ENCODE data around the gene USPL1. TPM values are rescaled to one million over a fixed set of nuclear protein-coding genes. Genes with fewer than 3 reads are reported as not detected.
"Not testable (repeated sequence)": the region's sequence is repeated elsewhere in the genome, so short reads cannot be mapped to it uniquely, and the experiment has no call there.

USPL1 gene
- total RNA-seq, 1 donor from 2014 or later: 21.1 TPM

DNA sequence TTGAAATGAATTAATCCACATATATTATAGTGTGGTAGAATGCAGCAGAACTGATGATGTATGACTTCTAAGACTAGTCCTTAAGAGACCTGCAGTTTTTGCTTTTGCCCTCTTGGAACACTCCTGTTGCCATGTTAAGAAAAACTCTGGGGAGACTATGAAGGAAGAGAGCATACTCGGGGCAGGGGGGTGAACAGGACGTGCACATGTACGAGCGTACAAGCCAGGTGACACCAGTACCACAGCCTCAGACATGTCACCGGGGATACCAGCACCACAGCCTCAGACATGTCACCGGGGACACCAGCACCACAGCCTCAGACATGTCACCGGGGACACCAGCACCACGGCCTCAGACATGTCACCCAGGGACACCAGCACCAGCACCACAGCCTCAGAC lies 15.9 kb upstream of the USPL1 start:
- H3K36me3 Mint-ChIP-seq (ENCODE audit: low read depth, unreplicated experiment): no peaks in the 10 kb centered on the region
- no peak overlapping the region for H3K4me3 Mint-ChIP-seq (ENCODE audit: unreplicated experiment)
- no peaks in the 10 kb centered on the region for H3K9me3 Mint-ChIP-seq (ENCODE audit: unreplicated experiment)
- H3K27me3 Mint-ChIP-seq (ENCODE audit: unreplicated experiment): no peaks in the 10 kb centered on the region
- peaks cover 12% of the 10 kb centered on the region for H3K4me1 Mint-ChIP-seq (ENCODE audit: unreplicated experiment)
- TF ChIP-seq, protein P1, sequence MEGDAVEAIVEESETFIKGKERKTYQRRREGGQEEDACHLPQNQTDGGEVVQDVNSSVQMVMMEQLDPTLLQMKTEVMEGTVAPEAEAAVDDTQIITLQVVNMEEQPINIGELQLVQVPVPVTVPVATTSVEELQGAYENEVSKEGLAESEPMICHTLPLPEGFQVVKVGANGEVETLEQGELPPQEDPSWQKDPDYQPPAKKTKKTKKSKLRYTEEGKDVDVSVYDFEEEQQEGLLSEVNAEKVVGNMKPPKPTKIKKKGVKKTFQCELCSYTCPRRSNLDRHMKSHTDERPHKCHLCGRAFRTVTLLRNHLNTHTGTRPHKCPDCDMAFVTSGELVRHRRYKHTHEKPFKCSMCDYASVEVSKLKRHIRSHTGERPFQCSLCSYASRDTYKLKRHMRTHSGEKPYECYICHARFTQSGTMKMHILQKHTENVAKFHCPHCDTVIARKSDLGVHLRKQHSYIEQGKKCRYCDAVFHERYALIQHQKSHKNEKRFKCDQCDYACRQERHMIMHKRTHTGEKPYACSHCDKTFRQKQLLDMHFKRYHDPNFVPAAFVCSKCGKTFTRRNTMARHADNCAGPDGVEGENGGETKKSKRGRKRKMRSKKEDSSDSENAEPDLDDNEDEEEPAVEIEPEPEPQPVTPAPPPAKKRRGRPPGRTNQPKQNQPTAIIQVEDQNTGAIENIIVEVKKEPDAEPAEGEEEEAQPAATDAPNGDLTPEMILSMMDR (IDR thresholded peaks at IDR 0.05; ENCODE audit: unreplicated experiment): no peak
- DNase-seq (ENCODE audit: low spot score): no peak
- H3K27ac Mint-ChIP-seq (ENCODE audit: unreplicated experiment): no peak overlapping the region

DNA sequence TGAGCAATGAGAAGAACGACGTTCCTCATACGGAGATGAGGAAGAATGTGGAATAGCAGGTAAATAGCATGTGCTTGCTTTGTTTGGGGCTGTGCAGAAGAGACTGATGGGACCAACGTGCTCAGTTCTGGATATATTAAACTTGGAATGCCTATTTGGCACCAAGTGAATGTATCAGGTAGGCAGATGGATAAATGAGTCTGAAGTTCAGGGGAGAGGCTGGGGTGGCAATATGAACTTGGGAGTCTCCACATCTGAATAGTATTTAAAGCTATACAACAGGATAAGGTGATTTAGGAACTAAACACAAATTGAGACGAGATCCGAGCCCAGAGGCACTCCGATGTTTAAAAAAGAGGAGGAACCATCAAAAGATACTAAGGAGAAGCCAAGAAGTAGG lies 12.7 kb upstream of the USPL1 start:
- no peak for DNase-seq (ENCODE audit: low spot score)
- no peaks in the 10 kb centered on the region for H3K27me3 Mint-ChIP-seq (ENCODE audit: unreplicated experiment)
- H3K4me1 Mint-ChIP-seq (ENCODE audit: unreplicated experiment): peaks cover 12% of the 10 kb centered on the region
- H3K36me3 Mint-ChIP-seq (ENCODE audit: low read depth, unreplicated experiment): no peaks in the 10 kb centered on the region
- TF ChIP-seq, protein P1 (IDR thresholded peaks at IDR 0.05; ENCODE audit: unreplicated experiment): no peak
- H3K4me3 Mint-ChIP-seq (ENCODE audit: unreplicated experiment): no peak overlapping the region
- H3K9me3 Mint-ChIP-seq (ENCODE audit: unreplicated experiment): no peaks in the 10 kb centered on the region
- H3K27ac Mint-ChIP-seq (ENCODE audit: unreplicated experiment): no peak overlapping the region

DNA sequence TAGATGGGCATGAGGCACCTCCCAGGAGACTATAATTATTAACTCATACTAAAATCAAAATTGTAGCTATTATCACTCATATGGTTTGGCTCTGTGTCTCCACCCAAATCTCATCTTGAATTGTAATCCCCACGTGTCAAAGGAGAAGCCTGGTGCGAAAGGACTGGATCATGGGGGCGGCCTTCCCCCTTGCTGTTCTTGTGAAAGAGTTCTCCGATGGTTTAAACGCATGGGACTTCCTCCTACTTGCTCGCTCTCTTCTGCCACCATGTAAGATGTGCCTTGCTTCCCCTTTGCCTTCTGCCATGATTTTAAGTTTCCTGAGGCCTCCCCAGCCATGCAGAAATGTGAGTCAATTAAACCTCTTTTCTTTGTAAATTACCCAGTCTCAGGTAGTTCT lies 10.5 kb upstream of the USPL1 start:
- not testable (repeated sequence) for H3K27ac Mint-ChIP-seq (ENCODE audit: unreplicated experiment); H3K36me3 Mint-ChIP-seq (ENCODE audit: low read depth, unreplicated experiment)

DNA sequence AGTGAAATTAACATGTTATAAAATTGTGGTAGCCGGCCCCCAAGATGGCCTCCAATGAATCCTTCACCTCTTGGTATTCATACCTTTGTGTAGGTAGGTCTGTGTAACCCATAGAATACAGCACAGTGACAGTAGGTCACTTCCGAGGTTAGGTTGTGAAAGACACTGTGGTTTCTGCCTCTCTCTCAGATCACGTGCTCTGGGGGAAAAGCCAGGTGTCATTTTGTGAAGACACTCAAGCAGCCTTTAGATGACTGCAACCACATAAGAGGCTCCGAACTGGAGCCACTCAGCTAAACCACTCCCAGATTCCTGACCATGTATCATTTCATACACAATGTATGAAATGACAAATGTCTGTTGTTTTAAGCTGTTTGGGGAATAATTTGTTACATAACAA lies 9.8 kb upstream of the USPL1 start:
- H3K36me3 Mint-ChIP-seq (ENCODE audit: low read depth, unreplicated experiment): no peaks in the 10 kb centered on the region
- TF ChIP-seq, protein P1 (IDR thresholded peaks at IDR 0.05; ENCODE audit: unreplicated experiment): no peak
- no peak overlapping the region for H3K27ac Mint-ChIP-seq (ENCODE audit: unreplicated experiment)
- H3K4me1 Mint-ChIP-seq (ENCODE audit: unreplicated experiment): peaks cover 2% of the 10 kb centered on the region
- H3K4me3 Mint-ChIP-seq (ENCODE audit: unreplicated experiment): no peak overlapping the region
- no peak for DNase-seq (ENCODE audit: low spot score)
- H3K27me3 Mint-ChIP-seq (ENCODE audit: unreplicated experiment): no peaks in the 10 kb centered on the region
- no peaks in the 10 kb centered on the region for H3K9me3 Mint-ChIP-seq (ENCODE audit: unreplicated experiment)

More for the DNA sequence above, 10.5 kb upstream of the USPL1 start:
- not testable (repeated sequence) for H3K9me3 Mint-ChIP-seq (ENCODE audit: unreplicated experiment); DNase-seq (ENCODE audit: low spot score); H3K27me3 Mint-ChIP-seq (ENCODE audit: unreplicated experiment); H3K4me3 Mint-ChIP-seq (ENCODE audit: unreplicated experiment); H3K4me1 Mint-ChIP-seq (ENCODE audit: unreplicated experiment)

DNA sequence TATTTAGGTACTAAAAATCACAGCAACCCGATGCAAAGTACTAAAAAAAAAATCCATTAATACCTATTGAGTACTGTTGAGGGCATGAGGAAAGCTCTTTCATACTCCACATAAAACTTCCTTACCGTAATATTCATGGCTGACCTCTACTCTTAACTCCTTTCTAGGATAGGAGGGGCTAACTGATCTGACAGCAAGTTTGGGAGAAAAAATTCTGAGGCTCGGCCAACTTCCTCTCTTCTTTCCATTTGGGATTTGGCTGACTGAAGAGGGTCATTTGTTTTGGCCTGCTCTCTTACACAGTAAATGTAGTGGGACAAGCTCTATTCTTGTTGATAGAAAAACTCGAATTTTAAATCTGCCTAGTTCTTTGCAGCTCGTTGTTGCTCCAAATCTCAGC lies 9.4 kb upstream of the USPL1 start:
- no peak for DNase-seq (ENCODE audit: low spot score)
- H3K36me3 Mint-ChIP-seq (ENCODE audit: low read depth, unreplicated experiment): no peaks in the 10 kb centered on the region
- H3K27ac Mint-ChIP-seq (ENCODE audit: unreplicated experiment): no peak overlapping the region
- peaks cover under 1% of the 10 kb centered on the region for H3K4me1 Mint-ChIP-seq (ENCODE audit: unreplicated experiment)
- TF ChIP-seq, protein P1 (IDR thresholded peaks at IDR 0.05; ENCODE audit: unreplicated experiment): no peak
- H3K27me3 Mint-ChIP-seq (ENCODE audit: unreplicated experiment): no peaks in the 10 kb centered on the region
- H3K9me3 Mint-ChIP-seq (ENCODE audit: unreplicated experiment): no peaks in the 10 kb centered on the region
- H3K4me3 Mint-ChIP-seq (ENCODE audit: unreplicated experiment): no peak overlapping the region

DNA sequence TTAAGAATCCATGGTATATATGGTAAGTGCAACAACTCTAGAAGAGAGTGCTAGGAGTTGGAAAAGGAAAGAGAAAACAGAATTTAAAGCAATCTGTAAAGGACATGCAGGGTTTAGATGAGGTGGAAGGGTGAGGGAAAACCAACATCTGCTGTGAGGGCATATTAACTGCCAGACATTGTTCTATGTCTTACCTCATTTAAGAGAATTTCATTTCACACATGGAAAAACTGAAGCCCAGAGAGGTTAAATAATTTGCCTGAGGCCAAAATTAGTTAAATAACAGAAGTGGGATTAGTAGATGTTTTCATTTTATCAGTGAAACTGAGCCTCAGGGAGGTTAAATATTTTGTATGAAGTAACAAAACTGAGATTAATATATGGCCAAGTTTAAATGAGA lies 7.4 kb upstream of the USPL1 start:
- Mint-ChIP-seq H3K4me1 (ENCODE audit: unreplicated experiment) (no peaks in the 10 kb centered on the region), H3K9me3 (ENCODE audit: unreplicated experiment) (no peaks in the 10 kb centered on the region), H3K27ac (ENCODE audit: unreplicated experiment) (no peak overlapping the region), H3K36me3 (ENCODE audit: low read depth, unreplicated experiment) (no peaks in the 10 kb centered on the region), H3K27me3 (ENCODE audit: unreplicated experiment) (no peaks in the 10 kb centered on the region), H3K4me3 (ENCODE audit: unreplicated experiment) (no peak overlapping the region)
- TF ChIP-seq, protein P1 (IDR thresholded peaks at IDR 0.05; ENCODE audit: unreplicated experiment): no peak
- no peak for DNase-seq (ENCODE audit: low spot score)

Data from endothelial cell (in vitro differentiated cells).